Stimulated activated CD4-positive, alpha-beta T cell treated with anti-CD3 and anti-CD28 coated beads, Interleukin-2, amount 100 ng/mL, for 24 hours (primary cell): ENCODE results near the gene CTBP1.
A peak's percentile ranks its signal among the peaks of the same experiment; 100 is the strongest.

Experiments
- DNase-seq, 2 donors: peaks; one replicate each; pipeline ENCODE4 v3.0.0-alpha.2; 2020

Gene CTBP1

DNA sequence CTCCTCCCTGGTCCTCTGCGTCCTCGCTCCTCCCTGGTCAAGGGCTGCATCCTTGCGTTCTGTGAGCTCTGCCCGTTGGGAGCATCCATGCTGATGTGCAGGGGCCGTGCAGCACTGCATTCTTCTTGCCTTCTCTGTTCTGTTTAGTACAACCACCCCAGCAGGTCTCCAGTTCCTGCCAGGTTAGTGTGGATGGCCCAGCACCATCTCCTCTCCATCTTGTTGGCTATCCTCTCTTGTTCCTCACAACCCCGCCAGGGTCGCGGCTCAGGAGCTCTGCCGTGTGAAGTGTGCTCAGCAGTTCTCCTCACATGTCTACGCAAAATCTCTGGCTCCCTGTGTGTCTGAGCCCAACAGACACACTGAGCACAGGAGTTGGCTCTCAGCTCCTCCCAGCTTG is 30.3 kb upstream of the CTBP1 start:
- no peak for DNase-seq

DNA sequence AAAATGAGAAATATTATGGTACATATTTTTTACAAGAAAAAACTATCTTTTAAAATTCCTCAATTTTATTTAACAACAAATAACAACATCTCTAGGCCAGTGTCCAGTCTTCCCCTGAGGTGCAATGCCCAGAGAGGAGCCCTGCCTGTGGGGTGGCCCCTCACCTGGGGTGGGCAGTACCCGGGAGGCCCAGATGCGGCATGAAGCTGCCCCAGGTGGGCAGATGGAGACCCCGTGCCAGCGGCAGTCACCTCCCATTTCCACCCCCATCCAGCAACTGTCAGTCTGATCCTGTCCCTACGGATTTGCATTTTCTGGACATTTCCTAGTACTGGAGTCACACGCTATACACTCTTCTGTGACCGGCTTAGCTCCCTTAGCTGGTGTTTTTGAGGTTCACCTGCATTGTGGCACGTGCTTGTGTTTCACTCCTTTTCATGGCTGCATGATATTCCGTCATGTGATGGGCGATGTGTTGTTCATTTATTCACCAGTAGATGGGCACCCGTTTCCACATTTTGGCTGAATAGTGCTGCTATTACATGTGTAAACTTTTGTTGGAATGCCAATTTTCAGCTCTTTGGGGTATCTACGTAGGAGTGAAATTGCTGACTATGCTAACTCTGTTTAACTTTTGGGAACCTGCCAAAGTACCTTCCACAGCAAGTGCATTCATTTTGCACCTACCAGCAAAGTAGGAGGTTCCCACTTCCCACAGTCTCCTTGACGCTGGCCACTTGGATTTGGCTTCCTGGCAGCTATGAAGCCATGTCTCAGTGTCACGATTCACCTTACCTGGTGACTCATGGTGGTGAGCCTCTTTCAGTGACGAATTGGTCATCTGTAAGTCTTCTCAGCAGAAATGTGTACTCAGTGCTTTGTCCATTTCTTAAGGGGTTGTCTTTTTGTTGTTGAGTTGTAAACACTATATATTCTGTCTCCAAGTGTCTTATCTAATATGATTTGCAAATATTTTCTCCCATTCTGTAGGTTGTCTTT is 29.0 kb upstream of the CTBP1 start:
- peak in 1 of 2 donors; percentile 17 for DNase-seq

DNA sequence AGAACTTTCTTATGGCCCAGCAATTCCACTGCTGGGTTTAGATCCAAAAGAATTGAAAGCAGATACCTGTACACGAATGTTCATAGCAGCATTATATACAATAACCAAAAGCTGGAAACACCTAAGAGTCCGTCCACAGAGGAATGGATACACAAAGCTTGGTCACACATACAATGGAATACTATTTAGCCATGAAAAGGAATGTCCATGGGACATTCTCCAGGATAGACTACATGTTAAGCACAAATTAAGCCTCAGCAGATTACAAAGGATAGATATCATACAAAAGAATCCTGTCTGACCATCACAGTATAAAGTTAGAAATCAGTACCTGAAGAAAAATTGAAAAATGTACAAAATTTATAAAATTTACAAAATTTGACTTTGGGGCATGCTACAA is 28.1 kb upstream of the CTBP1 start:
- no peak for DNase-seq

DNA sequence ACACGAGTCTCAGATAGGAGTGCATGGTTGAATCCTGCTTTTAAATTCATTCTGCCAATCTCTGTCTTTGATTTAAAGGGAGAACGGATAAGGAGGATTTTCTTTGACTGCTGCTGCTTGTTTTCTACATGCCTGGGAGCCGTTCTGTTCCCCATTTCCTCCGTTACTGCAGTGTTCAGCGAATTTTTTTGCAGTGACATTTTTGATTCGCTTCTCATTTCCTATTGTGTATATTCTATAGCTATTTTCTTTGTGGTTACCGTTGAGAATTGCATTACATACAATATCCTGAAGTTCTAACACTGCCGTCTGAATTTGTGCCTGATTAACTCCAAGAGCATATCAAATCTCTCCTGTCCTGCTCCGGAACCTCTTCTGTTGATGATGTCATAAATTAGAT is 25.9 kb upstream of the CTBP1 start:
- DNase-seq: no peak

DNA sequence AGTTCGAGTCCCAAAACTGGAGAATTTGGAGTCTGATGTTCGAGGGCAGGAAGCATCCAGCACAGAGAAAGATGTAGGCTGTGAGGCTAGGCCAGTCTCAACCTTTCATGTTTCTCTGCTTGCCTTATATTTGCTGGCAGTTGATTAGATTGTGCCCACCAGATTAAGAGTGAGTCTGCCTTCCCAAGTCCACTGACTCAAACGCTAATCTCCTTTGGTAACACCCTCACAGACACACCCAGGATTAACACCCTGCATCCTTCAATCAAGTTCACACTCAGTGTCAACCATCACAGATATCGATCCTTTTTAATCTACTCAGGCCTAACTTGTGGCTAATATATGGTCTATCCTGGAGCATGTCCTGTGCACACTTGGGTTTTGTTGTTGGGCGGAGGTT is 22.8 kb upstream of the CTBP1 start:
- no peak for DNase-seq

DNA sequence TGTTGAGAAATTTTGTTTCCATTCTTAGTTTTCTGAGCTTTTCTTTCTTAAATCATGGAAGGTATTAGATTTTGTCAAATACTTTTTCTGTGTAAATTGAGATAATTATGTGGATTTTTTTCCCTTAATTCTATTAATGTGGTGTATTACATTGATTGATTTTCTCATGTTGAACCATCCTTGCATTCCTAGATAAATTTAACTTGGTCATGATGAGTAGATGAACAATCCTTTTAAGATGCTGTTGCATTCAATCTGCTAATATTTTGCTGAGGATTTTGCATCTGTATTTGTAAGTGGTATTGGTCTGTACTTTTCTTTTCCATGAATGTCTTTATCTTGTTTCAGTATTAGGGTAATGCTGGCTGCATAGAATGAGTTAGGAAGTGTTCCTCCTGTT is 20.3 kb upstream of the CTBP1 start:
- DNase-seq: no peak

DNA sequence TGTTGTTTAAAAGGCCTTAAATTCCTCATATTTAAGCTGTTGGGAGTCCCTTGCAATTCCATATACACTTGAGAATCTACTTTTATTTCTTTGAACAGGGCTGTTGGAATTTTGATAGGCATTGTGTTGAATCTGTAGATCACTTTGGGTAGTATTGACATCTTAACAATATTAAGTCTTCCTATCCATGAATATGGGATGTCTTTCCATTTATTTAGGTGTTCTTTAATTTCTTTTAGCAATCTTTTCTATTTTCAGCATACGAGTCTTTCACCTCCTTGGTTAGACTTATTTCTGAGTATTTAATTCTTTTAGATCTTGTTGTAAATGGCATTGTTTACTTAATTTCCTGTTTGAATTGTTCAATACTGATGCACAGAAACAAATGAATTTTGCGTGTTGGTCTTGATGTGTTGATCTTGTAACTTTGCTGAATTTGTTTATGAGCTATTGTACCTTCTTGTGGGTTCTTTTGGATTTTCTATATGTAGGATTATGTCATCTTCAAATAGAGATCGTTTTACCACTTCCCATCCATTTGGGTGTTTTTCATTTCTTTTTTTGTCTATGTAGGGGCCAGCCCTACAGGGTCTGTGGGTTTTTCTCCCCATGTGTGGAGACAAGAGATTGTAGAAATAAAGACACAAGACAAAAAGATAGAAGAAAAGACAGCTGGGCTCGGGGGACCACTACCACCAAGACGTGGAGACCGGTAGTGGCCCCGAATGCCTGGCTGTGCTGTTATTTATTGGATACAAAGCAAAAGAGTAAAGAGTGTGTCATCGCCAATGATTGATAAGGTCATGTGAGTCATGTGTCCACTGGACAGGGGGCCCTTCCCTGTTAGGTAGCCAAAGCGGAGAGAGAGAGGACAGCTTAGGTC is 18.2 kb upstream of the CTBP1 start:
- DNase-seq: no peak

DNA sequence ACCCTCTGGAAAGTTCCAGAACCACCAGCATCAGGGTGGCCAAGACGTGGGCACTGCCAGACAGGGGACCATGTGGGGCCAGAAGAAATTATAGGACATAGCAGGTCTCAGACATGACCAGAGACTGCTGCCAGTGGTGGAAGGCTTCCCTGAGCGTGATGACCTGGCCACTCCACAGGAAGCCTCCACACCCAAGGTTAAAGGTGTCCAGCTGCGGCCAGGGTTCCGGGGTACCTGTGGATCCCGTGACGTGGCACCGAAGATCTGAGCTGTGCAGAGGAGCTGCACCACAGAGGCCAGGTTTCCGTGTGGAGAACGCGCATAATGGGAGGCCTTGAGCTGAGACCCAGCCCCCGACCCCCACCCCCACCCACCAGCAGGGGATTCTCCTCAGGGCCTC is 16.4 kb upstream of the CTBP1 start:
- no peak for DNase-seq

DNA sequence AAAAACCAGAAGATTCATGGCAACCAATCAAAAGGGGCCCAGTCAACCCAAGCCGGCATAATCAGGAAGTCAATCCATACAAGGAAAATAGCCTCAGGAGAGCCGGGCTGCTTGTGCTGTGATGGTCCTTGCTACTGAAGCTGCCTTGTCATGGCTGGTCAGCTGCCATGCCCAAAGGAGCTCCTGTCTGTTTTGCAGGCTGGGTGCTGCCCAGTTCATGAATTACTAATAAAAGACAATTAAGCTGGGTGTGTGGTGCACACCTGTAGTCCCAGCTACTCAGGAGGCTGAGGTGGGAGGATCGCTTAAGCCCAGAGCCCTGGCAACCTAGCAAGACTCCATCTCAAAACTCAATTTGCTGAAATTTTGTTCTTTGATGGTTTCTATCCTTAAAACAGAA is 16.0 kb upstream of the CTBP1 start:
- no peak for DNase-seq

DNA sequence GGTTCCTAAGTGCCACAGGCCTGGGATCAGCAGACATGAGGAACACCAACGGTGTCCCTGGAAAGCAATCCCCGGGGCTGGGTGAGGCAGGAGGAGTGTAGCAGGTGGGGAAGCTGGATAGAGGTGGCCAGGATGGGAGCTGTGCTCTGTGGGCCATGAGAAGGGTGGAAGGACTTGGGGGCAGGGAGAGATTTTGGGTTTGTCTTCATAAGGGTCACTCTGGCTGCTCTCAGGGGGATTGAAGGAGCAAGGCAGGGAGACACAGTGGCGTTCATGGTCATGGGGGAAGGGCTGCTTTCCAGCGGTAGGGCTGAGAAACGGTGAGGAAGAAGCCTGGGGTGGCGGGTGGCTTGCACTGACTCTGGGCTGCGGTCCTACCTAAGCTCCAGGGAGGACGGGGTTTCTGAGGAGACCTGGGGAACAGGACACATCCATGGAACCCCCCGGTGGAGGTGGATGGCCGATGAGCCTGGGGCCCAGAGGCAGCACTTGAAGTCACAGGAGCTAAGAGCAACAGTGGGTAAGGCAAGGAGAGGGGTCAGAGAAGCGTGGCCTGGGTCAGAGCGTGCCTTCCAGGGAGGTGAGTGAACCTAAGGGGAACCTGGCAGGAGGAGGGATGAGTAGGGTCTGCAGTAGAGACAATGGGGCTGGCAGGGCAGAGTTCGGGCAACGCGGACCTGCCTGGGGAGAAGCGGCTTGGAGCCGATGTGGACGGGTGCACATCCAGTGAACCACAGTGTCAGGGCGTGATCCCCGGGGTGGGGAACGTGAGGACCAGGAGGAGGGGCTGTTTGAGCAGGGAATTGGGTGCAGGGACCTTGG is 12.4 kb upstream of the CTBP1 start:
- no peak for DNase-seq

DNA sequence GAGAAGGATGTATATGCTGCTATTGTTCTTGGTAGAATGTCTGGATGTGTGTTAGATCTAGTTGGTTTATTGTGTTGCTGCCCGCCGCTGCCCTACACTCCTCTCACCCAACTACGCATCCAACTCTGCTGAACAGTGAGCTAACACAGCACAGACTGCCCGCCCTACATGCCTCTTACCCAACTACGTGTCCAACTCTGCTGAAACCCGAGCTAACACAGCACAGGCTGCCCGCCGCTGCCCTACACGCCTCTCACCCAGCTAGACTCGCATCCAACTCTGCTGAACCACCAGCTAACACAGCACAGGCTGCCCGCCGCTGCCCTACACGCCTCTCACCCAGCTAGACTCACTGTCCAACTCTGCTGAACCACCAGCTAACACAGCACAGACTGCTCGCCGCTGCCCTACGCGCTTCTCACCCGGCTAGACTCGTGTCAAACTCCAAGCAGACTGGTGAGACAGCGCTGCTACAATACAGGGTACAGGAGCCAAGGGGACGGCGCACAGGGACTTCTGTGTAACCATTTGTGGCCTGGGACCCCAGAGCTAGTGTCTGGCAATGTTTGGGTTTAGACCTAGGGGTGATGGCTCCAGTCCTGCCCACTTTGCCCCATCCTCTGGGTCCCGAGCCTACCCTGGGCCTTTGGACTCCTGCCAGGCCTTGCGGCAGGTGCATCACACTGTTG is 11.6 kb upstream of the CTBP1 start:
- no peak for DNase-seq

DNA sequence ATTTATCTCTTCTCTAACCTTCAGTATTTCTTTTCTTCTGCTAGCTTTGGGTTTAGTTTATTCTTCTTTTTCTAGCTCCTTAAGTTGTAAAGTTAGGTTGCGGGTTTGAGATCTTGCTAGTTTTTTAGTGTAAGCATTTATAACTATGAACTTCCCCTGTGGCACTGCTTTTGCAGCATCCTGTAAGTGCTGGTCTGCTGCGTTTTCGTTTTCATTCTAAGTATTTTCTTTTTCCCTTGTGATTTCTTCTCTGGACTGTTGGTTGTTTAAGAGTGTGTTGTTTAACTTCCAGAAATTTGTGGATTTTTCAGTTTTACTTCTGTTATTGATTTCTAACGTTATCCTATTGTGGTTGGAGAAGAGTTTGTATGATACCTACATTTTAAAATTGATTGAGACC is 11.0 kb upstream of the CTBP1 start:
- no peak for DNase-seq

DNA sequence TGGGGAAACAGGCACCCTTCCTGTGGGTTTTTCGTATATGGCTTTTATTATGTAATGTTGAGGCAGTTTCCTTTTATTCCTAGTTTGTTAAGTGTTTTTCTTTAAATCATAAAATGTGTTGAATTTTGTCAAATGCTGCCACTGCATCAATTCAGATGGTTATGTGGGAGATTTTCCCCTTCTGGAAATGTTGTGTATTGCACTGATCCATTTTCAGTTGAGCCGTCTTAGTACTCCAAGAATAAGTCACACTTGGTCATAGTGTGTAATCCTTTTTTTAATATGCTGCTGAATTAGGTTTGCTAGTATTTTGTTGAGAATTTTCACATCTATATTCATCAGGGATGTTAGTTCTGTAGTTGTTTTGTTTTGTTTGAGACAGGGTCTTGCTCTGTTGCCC is 9.5 kb upstream of the CTBP1 start:
- no peak for DNase-seq

DNA sequence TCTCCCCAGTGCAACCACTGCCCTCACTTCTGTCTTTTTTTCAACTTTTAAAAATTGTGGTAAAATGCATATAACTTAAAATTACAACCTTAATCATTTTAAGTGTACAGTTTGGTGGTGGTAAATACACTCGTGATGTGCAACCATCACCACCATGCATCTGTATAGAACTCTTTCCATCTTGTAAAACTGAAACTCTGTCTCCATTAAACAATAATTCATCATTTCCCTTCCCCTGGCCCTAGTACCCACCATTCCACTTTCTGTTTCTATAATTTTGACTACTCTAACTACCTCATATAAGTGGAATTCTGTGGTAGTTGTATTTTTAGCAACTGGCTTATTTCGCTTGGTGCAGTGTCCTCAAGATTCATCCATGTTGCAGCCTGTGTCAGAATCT is 6.8 kb upstream of the CTBP1 start:
- no peak for DNase-seq

DNA sequence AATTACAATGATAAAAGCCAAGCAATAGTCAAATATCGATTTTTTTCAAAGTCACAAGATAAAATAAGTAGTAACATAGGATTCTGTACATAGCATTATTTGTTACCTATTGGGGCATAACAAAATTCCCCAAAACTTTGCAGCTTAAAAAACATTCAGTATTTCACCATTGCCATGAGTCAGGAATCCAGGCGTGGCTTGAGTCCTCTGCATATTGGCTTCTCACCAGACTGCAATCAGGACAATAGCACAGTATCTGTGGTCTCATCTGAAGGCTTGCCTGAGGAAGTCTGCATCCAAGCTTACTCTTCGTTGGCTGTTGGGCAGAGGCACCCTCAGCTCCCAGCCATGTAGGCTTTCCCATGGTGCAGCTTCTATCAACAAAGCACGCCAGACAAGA is 6.2 kb upstream of the CTBP1 start:
- no peak for DNase-seq

DNA sequence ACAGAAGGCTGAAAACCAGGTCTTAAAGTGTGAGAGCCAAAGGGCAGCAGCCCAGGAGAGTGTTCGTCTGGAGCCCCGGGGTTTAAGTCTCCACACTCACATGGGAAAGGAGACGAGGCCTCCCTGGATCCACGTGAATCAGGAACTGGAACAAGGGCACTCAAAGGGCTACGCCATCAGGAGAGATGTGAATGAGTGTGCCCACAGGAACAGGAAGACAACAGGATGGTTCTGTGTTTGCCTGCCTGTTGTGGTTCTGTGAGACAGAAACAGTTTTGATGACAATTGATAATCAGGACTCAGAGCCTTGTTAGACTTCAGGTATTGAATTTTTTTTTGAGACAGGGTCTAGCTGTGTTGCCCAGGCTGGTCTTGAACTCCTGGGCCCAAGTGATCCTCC is 4.9 kb upstream of the CTBP1 start:
- DNase-seq: peak in 1 of 2 donors; percentile 23

DNA sequence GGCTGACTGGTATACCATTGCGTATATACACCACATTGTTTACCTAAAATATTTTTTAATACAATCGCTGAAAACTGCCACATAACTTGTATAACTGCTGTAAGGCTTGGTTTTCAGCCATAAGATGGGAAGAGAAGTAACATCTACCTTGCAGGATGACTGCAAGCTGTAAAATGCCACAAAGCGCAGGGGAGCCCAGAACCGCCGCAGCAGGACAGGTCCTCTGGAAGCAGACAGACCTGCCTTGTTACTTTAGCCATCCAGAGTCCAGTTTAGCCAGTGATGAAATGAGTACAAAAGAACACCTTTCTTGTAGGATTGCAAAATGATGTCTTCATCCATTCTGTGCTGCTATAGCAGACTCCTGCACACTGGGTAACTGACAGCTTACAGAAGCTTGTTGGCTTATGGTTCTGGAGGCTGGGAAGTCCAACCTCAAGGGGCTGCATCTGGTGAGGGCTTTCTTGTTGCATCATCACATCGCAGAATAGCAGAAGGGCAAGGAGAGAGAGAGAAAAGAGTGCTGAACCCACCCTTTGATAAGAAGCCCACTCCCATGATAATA is 4.1 kb upstream of the CTBP1 start:
- DNase-seq: no peak

DNA sequence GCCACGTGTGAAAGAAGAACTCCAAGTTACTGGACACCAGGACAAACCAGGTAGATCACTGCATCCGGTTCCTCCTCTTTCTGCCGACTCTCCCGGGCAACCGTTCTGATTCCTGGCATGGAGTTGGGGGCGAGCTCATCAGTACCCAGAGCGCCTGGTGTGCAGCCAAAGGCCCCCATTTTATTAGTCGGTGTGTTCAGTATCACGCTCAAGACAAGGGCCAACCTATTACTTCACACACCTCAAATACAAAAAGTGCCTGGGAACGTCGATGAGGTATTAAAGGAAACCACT is 2.8 kb upstream of the CTBP1 start:
- no peak for DNase-seq

DNA sequence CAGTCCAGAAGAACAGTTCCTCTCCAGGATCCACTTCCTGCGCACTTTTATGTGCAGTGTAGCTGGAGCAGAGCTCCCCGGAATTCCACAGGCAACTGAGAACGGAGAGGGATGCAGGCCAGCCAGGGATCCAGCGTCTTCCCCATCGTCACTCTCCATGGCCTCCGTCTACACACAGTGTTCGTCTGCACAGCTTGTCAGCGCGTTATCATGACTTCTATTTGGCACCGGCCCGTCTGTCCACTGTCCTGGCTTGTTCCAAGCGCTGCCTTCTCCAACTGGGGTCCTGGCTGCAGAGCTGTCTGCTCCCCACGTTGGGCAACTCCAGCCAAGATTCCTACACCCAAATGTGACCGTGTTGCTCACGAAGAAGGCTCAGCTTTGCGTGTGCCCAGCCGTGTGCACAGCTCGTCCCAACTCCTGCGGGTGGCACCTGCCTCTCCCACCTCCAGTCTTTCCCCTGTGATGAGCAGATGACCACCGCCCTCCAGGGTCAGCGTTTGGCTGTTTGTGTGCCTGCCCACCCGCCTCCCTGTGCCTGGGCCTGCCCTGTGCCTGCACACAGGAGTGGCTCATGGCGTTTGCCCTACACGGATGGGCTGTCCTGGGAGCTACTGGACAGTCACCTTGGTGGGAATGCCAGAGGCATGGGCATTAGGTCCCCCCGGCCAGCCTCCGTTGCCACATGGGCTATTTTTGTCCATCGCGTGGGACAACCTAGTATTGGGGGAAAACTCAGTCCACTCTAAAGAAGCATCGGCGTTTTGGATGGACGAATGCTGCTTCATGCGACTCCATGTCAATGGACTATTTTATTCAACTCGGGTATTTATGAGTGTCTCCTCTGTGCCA is 2.2 kb upstream of the CTBP1 start:
- DNase-seq: no peak

DNA sequence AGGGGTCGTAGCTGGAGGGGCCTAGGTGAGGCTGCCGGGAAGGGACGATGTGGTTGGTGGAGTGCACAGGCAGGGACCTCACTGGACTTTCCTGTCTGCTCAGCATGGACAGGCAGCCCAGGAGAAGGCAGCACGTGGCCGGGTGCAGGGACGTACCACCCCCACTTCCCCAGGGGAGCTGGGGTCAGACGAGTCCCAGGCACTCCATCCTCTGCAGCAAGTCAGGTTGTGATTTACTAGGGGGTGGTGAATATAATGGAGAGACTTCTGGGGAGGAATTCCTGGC is 1.5 kb upstream of the CTBP1 start:
- no peak for DNase-seq

DNA sequence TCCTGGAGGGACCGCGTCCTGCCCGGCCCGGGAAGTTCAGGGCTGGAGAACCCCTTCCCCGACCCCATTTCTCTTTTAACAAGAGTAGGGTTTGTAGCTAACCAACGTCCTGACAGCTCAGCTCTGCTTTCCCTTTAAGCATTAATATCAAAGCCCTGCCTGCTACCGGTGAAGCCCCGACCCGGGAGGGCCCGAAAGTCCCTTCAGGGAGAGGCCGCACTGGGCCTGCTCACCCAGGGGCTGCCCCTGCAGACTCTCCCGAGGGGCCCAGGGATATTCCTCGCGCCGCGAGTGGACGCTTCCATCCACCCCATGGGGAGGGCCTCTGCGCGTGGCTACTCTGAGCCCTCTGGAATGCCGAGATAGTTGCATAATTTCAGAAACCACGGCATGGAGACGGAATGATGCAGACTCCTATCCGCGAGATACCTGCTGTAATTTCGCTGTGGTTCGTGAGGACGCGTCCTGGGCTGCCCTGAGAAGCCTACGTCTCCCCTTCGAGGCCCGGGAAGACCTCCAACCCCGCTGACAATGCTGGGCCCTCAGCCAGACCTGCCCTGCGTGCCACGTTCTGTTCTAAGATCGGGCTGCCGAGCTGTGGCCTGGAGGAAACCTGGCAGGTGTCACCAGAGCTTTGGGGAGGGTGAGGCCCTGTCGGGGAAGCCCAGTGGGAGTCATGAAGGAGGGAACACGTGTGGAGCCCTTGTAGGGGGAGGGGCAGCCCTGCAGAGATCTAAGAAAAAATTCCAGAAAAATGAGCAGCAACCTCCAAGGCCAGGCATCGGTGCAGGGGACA is 999 bp upstream of the CTBP1 start:
- peak; percentile 54 to 59 for DNase-seq
